OCI-M2 (cell line): ENCODE data around the gene TMF1.

ENCODE experiments used
- DNase-seq: peaks from one replicate; lab custom pipeline; 2025; ENCODE audit not compliant: unreplicated experiment; lab: John Stamatoyannopoulos, UW

Gene TMF1

GRCh38 chr3:68984011-68984530 is 68.1 kb downstream of the TMF1 start:
- DNase-seq: no peak

GRCh38 chr3:68977486-68978167 is 74.5 kb downstream of the TMF1 start:
- DNase-seq: no peak

GRCh38 chr3:68974711-68975110 is 77.4 kb downstream of the TMF1 start:
- no peak for DNase-seq

GRCh38 chr3:68973639-68974038 is 78.5 kb downstream of the TMF1 start:
- no peak for DNase-seq

GRCh38 chr3:68972358-68972979 is 79.7 kb downstream of the TMF1 start:
- DNase-seq: peak; percentile 18
